Measurements from ENCODE around the gene FMN2. TPM values are rescaled to one million over a fixed set of nuclear protein-coding genes. Genes with fewer than 3 reads are reported as not detected.

Gene FMN2
- total RNA-seq, 1 donor: not detected

- no peak overlapping the region for H3K4me3 ChIP-seq (ENCODE audit: low read length)
- no peaks in the 10 kb centered on the region for H3K4me1 ChIP-seq (ENCODE audit: insufficient read depth, low read length)
- no peaks in the 10 kb centered on the region for H3K27me3 ChIP-seq (ENCODE audit: insufficient read depth, low read length)
- no peaks in the 10 kb centered on the region for H3K9me3 ChIP-seq (ENCODE audit: low read depth, low read length)
Observed at GRCh38 chr1:240423246-240423924, 331.7 kb downstream of the FMN2 start.

- no peak overlapping the region for H3K4me3 ChIP-seq (ENCODE audit: low read length)
Observed at GRCh38 chr1:240424740-240425464, 333.2 kb downstream of the FMN2 start.

GRCh38 chr1:240426051-240426450 lies 334.4 kb downstream of the FMN2 start:
- Histone ChIP-seq H3K4me3 (ENCODE audit: low read length) (no peak overlapping the region), H3K9me3 (ENCODE audit: low read depth, low read length) (no peaks in the 10 kb centered on the region), H3K4me1 (ENCODE audit: insufficient read depth, low read length) (no peaks in the 10 kb centered on the region), H3K27me3 (ENCODE audit: insufficient read depth, low read length) (no peaks in the 10 kb centered on the region)

More at GRCh38 chr1:240424740-240425464, 333.2 kb downstream of the FMN2 start:
- H3K27me3 ChIP-seq (ENCODE audit: insufficient read depth, low read length): no peaks in the 10 kb centered on the region
- H3K9me3 ChIP-seq (ENCODE audit: low read depth, low read length): no peaks in the 10 kb centered on the region
- H3K4me1 ChIP-seq (ENCODE audit: insufficient read depth, low read length): no peaks in the 10 kb centered on the region

GRCh38 chr1:240435996-240436566 lies 344.4 kb downstream of the FMN2 start:
- Histone ChIP-seq H3K9me3 (ENCODE audit: low read depth, low read length) (no peaks in the 10 kb centered on the region), H3K4me3 (ENCODE audit: low read length) (no peak overlapping the region), H3K4me1 (ENCODE audit: insufficient read depth, low read length) (no peaks in the 10 kb centered on the region), H3K27me3 (ENCODE audit: insufficient read depth, low read length) (no peaks in the 10 kb centered on the region)

- H3K27me3 ChIP-seq (ENCODE audit: insufficient read depth, low read length): no peaks in the 10 kb centered on the region
- H3K4me1 ChIP-seq (ENCODE audit: insufficient read depth, low read length): no peaks in the 10 kb centered on the region
- no peak overlapping the region for H3K4me3 ChIP-seq (ENCODE audit: low read length)
- H3K9me3 ChIP-seq (ENCODE audit: low read depth, low read length): no peaks in the 10 kb centered on the region
Observed at GRCh38 chr1:240441669-240442068, 350.0 kb downstream of the FMN2 start.

GRCh38 chr1:240445369-240445768 lies 353.7 kb downstream of the FMN2 start:
- Histone ChIP-seq H3K27me3 (ENCODE audit: insufficient read depth, low read length) (no peaks in the 10 kb centered on the region), H3K4me1 (ENCODE audit: insufficient read depth, low read length) (no peaks in the 10 kb centered on the region)

GRCh38 chr1:240455228-240455821 lies 363.6 kb downstream of the FMN2 start:
- no peaks in the 10 kb centered on the region for H3K27me3 ChIP-seq (ENCODE audit: insufficient read depth, low read length)
- H3K4me3 ChIP-seq (ENCODE audit: low read length): no peak overlapping the region
- H3K9me3 ChIP-seq (ENCODE audit: low read depth, low read length): no peaks in the 10 kb centered on the region
- no peaks in the 10 kb centered on the region for H3K4me1 ChIP-seq (ENCODE audit: insufficient read depth, low read length)

More at GRCh38 chr1:240445369-240445768, 353.7 kb downstream of the FMN2 start:
- Histone ChIP-seq H3K4me3 (ENCODE audit: low read length) (no peak overlapping the region), H3K9me3 (ENCODE audit: low read depth, low read length) (no peaks in the 10 kb centered on the region)

- no peaks in the 10 kb centered on the region for H3K4me1 ChIP-seq (ENCODE audit: insufficient read depth, low read length)
- H3K27me3 ChIP-seq (ENCODE audit: insufficient read depth, low read length): no peaks in the 10 kb centered on the region
- no peak overlapping the region for H3K4me3 ChIP-seq (ENCODE audit: low read length)
- no peaks in the 10 kb centered on the region for H3K9me3 ChIP-seq (ENCODE audit: low read depth, low read length)
Observed at GRCh38 chr1:240457203-240457602, 365.5 kb downstream of the FMN2 start.

- Histone ChIP-seq H3K4me3 (ENCODE audit: low read length) (no peak overlapping the region), H3K27me3 (ENCODE audit: insufficient read depth, low read length) (no peaks in the 10 kb centered on the region), H3K9me3 (ENCODE audit: low read depth, low read length) (no peaks in the 10 kb centered on the region), H3K4me1 (ENCODE audit: insufficient read depth, low read length) (no peaks in the 10 kb centered on the region)
Observed at GRCh38 chr1:240462277-240462676, 370.6 kb downstream of the FMN2 start.

- H3K4me3 ChIP-seq (ENCODE audit: low read length): no peak overlapping the region
- H3K9me3 ChIP-seq (ENCODE audit: low read depth, low read length): no peaks in the 10 kb centered on the region
- H3K27me3 ChIP-seq (ENCODE audit: insufficient read depth, low read length): no peaks in the 10 kb centered on the region
- no peaks in the 10 kb centered on the region for H3K4me1 ChIP-seq (ENCODE audit: insufficient read depth, low read length)
Observed at GRCh38 chr1:240462766-240463395, 371.2 kb downstream of the FMN2 start.

- Histone ChIP-seq H3K9me3 (ENCODE audit: low read depth, low read length) (no peaks in the 10 kb centered on the region), H3K4me1 (ENCODE audit: insufficient read depth, low read length) (no peaks in the 10 kb centered on the region), H3K4me3 (ENCODE audit: low read length) (no peak overlapping the region), H3K27me3 (ENCODE audit: insufficient read depth, low read length) (no peaks in the 10 kb centered on the region)
Observed at GRCh38 chr1:240464099-240464498, 372.4 kb downstream of the FMN2 start.

- H3K4me1 ChIP-seq (ENCODE audit: insufficient read depth, low read length): no peaks in the 10 kb centered on the region
- no peak overlapping the region for H3K4me3 ChIP-seq (ENCODE audit: low read length)
- no peaks in the 10 kb centered on the region for H3K9me3 ChIP-seq (ENCODE audit: low read depth, low read length)
- no peaks in the 10 kb centered on the region for H3K27me3 ChIP-seq (ENCODE audit: insufficient read depth, low read length)
Observed at GRCh38 chr1:240465531-240465940, 373.9 kb downstream of the FMN2 start.

GRCh38 chr1:240466509-240466908 lies 374.8 kb downstream of the FMN2 start:
- Histone ChIP-seq H3K4me3 (ENCODE audit: low read length) (no peak overlapping the region), H3K27me3 (ENCODE audit: insufficient read depth, low read length) (no peaks in the 10 kb centered on the region), H3K4me1 (ENCODE audit: insufficient read depth, low read length) (no peaks in the 10 kb centered on the region), H3K9me3 (ENCODE audit: low read depth, low read length) (no peaks in the 10 kb centered on the region)

GRCh38 chr1:240467895-240468294 lies 376.2 kb downstream of the FMN2 start:
- Histone ChIP-seq H3K27me3 (ENCODE audit: insufficient read depth, low read length) (no peaks in the 10 kb centered on the region), H3K4me1 (ENCODE audit: insufficient read depth, low read length) (no peaks in the 10 kb centered on the region), H3K9me3 (ENCODE audit: low read depth, low read length) (no peaks in the 10 kb centered on the region), H3K4me3 (ENCODE audit: low read length) (no peak overlapping the region)

- no peaks in the 10 kb centered on the region for H3K4me1 ChIP-seq (ENCODE audit: insufficient read depth, low read length)
- H3K9me3 ChIP-seq (ENCODE audit: low read depth, low read length): no peaks in the 10 kb centered on the region
- no peak overlapping the region for H3K4me3 ChIP-seq (ENCODE audit: low read length)
- H3K27me3 ChIP-seq (ENCODE audit: insufficient read depth, low read length): no peaks in the 10 kb centered on the region
Observed at GRCh38 chr1:240468656-240469055, 377.0 kb downstream of the FMN2 start.
